ENCODE results near the gene PLCB3. TPM values are rescaled to one million over a fixed set of nuclear protein-coding genes. Genes with fewer than 3 reads are reported as not detected.

Gene PLCB3
- total and polyA plus RNA-seq, 2 donors (not counting 3 experiments of a cell fraction or from before 2014, with no cell fraction given): 32.3 to 61.1 TPM

DNA sequence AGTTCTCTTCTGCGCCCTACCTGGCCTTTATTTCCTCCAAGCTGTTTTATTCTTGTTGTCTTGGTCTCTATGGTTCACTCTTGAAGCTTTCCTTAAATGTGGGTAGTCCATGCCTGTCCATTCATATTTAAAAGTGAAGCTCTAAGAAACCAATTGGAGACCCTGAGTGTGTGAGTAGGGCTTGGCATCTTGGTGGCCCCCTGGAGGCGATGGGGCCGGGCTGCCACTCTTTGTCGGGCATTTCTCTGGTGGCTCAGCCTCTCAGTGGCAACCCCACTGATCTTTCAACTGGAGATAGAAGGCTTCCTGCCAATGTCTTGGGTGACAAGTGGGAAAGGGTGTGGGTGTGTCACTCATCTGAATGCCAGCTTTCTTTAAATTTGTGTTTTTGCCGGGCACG is 34.5 kb upstream of the PLCB3 start:
- POLR2A ChIA-PET: no interaction called here
- TF ChIP-seq JUN (IDR thresholded peaks at IDR 0.05; ENCODE audit: borderline replicate concordance, insufficient read depth, insufficient read length, low read depth) (no peak), GATA2 (IDR thresholded peaks at IDR 0.05; ENCODE audit: insufficient read depth, insufficient read length, low read depth, low read length) (no peak), POLR2A (IDR thresholded peaks at IDR 0.05; ENCODE audit: low read depth, low read length) (no peak), FOS (IDR thresholded peaks at IDR 0.05; ENCODE audit: borderline replicate concordance, insufficient read depth, low read length) (no peak), POLR2AphosphoS5 (IDR thresholded peaks at IDR 0.05; ENCODE audit: insufficient read depth, low read depth, low read length) (no peak), MYC (IDR thresholded peaks at IDR 0.05; ENCODE audit: low read depth, low read length) (no peak), EZH2 (IDR thresholded peaks at IDR 0.05; ENCODE audit: borderline replicate concordance, low read depth, low read length, severe bottlenecking) (no peak)
- TF ChIP-seq, protein P1, sequence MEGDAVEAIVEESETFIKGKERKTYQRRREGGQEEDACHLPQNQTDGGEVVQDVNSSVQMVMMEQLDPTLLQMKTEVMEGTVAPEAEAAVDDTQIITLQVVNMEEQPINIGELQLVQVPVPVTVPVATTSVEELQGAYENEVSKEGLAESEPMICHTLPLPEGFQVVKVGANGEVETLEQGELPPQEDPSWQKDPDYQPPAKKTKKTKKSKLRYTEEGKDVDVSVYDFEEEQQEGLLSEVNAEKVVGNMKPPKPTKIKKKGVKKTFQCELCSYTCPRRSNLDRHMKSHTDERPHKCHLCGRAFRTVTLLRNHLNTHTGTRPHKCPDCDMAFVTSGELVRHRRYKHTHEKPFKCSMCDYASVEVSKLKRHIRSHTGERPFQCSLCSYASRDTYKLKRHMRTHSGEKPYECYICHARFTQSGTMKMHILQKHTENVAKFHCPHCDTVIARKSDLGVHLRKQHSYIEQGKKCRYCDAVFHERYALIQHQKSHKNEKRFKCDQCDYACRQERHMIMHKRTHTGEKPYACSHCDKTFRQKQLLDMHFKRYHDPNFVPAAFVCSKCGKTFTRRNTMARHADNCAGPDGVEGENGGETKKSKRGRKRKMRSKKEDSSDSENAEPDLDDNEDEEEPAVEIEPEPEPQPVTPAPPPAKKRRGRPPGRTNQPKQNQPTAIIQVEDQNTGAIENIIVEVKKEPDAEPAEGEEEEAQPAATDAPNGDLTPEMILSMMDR (IDR thresholded peaks at IDR 0.05; ENCODE audit: extremely low read depth in 1 of 2, insufficient read depth in 1 of 2, low read depth in 1 of 2, low read length in 2 of 2): no peak
- H3K27me3 ChIP-seq (ENCODE audit: control insufficient read depth in 2 of 2, insufficient read depth in 2 of 2, low read length in 2 of 2): no peaks in the 10 kb centered on the region
- CTCF ChIA-PET: interaction anchor here (0.5 to 4.6 kb wide), 4 partner anchors 11 to 84 kb away, joined by 3 to 40 read pairs (median 3); partner anchors contain the start of gene FERMT3
- H3K4me2 ChIP-seq (ENCODE audit: insufficient read depth, low read length): no peak overlapping the region
- BruUV-seq (replicated peaks): no TSS peak
- FAIRE-seq (no peak), DNase-seq (ENCODE audit: low read depth, low spot score) (no peak)
- H3K9me3 ChIP-seq (replicated peaks; ENCODE audit: control insufficient read depth, insufficient read depth, low read length): no peaks in the 10 kb centered on the region
- H3K36me3 ChIP-seq (ENCODE audit: control insufficient read depth in 2 of 2, extremely low read depth in 1 of 2, insufficient read depth in 2 of 2, low read length in 2 of 2): peaks cover 0 to 3% of the 10 kb centered on the region in 2 experiments
- H2AFZ ChIP-seq (ENCODE audit: low read depth, low read length): no peak overlapping the region
- no peak overlapping the region for H3K4me3 ChIP-seq (replicated peaks in 1 of 3; ENCODE audit: insufficient read depth in 1 of 3, low read depth in 1 of 3, low read length in 3 of 3)
- intact Hi-C loops (cut with micrococcal nuclease) (no loop called here), dilution Hi-C loops (cut with MboI; ENCODE audit: extremely low pct_ligation_motif_present, low sequenced_read_pairs) (no loop called here)
- no peaks in the 10 kb centered on the region for H3K9me1 ChIP-seq (replicated peaks; ENCODE audit: control insufficient read depth, extremely low read depth, insufficient read depth, low read length)
- no peak overlapping the region for H3K9ac ChIP-seq (replicated peaks; ENCODE audit: extremely low read depth, insufficient read depth, low read length)
- no peaks in the 10 kb centered on the region for H4K20me1 ChIP-seq (replicated peaks; ENCODE audit: control insufficient read depth, extremely low read depth, insufficient read depth, low read length)
- H3K4me1 ChIP-seq (ENCODE audit: control insufficient read depth, extremely low read depth, insufficient read depth, low read length): no peaks in the 10 kb centered on the region
- H3K27ac ChIP-seq (ENCODE audit: insufficient read depth, low read depth, low read length): no peak overlapping the region
- no peaks in the 10 kb centered on the region for H3K79me2 ChIP-seq (ENCODE audit: control insufficient read depth, insufficient read depth, low read length)

Data from endothelial cell of umbilical vein (primary cell).